Activated CD4-positive, CD25-positive, alpha-beta regulatory T cell treated with anti-CD3 and anti-CD28 coated beads, Interleukin-2, amount 50 U/mL, for 24 hours (primary cell): ENCODE results near the gene UBASH3B.
"Not testable (repeated sequence)": the region's sequence is repeated elsewhere in the genome, so short reads cannot be mapped to it uniquely, and the experiment has no call there.

Experiments
- ATAC-seq, 2 donors: fragments of 150-1000 bp; cut with Tn5 transposase; one replicate each; pipeline ENCODE4 v1.10.0; 2021; ENCODE audit warnings: mild to moderate bottlenecking in 1 of 2, moderate library complexity in 1 of 2

The UBASH3B gene

GRCh38 chr11:122853971-122854446 lies 198.5 kb downstream of the UBASH3B start:
- ATAC-seq, result no peak

DNA sequence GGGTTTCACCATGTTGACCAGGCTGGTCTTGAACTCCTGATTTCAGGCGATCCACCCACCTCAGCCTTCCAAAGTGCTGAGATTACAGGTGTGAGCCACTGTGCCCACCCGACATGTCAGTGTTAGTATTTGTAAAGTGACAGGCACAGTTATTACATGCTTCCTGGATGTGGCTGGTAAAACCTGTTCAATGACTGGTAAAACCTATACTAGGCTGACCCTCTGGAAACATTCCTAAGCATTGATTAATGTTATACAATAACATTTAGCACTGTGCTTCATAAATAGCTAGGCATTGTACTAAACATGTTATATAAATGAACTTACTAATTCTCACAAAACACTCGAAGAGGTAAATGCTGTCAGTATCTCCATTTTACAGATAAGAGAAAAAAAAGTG lies 206.1 kb downstream of the UBASH3B start:
- ATAC-seq, result no peak

DNA sequence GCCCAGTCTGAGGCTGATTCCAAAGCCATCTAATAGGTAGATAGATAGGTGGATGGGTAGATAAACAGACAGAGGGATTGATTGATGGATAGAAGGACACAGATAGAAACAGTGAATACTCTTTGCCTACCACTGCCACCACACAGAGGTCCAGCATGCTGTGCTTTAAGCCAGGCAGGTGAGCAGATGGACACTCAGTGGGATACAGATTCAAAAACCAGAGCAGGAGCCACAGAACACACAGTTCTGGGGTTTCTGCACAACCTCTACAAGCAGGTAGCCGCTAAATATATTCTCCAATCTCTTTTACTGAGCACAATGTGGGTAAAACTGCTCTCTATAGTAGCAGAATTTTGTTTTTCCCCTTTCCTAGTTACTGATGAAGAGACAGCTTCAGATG lies 206.6 kb downstream of the UBASH3B start:
- ATAC-seq, result no peak

GRCh38 chr11:122863154-122863553 lies 207.6 kb downstream of the UBASH3B start:
- not testable (repeated sequence) for ATAC-seq

GRCh38 chr11:122863704-122864326 lies 208.3 kb downstream of the UBASH3B start:
- no peak for ATAC-seq
